HG02970 (cell line): ENCODE results near the gene RHBDD2.
A peak's percentile ranks its signal among the peaks of the same experiment; 100 is the strongest.
"Not testable (repeated sequence)": the region's sequence is repeated elsewhere in the genome, so short reads cannot be mapped to it uniquely, and the experiment has no call there.

Source experiments
- ATAC-seq: cut with Tn5 transposase; IDR thresholded peaks from one replicate; pipeline ENCODE4 v1.9.1; 2021; ENCODE audit warnings: mild to moderate bottlenecking, moderate library complexity, moderate number of reproducible peaks; ENCODE audit not compliant: unreplicated experiment, low FRiP score

Gene RHBDD2

DNA sequence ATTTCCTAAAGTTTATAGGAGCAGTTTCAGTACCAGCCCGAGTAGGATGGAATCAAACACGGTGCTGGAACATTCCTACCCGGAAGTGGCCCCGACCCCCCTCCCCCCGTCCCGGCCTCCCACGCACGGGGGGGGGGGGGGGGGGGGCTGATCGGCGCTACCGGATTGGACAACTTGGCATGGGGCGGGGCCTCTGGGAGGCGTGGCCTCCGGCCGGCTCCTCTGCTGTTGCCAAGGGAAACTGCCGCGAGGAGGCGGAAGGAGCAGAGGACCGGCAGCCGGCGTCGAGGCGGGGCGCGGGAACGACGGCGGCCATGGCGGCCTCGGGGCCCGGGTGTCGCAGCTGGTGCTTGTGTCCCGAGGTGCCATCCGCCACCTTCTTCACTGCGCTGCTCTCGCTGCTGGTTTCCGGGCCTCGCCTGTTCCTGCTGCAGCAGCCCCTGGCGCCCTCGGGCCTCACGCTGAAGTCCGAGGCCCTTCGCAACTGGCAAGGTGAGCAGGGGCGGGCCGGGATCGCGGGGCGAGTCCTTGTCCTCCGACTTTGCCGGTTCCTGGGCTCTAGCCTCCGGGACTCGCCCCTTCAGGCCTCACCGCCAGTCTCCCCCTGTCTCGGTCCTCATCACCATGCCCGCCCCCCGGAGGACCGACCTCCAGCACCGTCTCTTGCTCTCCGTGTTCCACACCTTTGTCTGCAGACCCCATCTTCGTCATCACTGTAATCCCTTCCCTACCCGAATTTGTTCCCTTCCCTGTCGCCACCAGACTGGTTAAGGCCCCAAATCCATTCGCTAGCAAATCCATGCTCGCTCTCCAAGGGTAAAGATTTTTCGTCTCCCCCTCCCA, at the start of gene RHBDD2:
RHBDD2 (plus strand) TSS at position 266 of the 843 bp plus-strand sequence; CDS start at position 315, 49 bp downstream.
- peak; percentile 94 for ATAC-seq

DNA sequence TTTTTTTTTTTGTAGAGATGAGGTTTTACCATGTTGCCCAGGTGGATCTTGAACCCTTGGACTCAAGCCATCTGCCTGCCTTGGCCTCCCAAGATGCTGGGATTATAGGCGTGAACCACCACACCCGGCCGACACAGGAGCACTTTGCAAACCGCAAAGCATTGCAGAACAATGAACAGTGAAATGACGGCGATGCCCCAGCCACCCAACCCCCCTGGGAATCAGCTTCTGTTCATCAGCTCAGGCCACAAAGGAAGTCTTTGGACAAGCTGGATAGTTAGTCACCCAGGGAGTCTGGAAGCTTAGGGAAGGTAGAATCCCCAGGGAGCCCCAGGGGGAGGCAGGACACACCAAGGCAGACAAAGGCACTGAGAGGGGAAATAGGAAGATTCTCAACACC, 49.2 kb upstream of the RHBDD2 start:
- ATAC-seq, result not testable (repeated sequence)

DNA sequence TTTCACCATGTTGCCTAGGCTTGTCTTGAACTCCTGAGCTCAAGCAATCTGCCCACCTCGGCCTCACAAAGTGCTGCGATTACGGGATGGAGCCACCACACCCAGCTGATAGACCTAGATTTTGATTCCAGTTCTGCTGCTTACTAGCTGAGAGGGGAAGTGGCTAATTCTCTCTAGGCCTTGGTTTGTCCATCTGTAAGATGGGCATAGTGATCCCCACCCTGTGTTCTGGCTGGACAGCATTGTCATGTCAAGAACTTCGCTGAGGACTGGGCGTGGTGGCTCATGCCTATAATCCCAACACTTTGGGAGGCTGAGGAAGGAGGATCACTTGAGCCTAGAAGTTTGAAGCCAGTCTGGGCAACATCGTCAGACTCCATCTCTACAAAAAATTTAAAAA, 47.9 kb upstream of the RHBDD2 start:
- no peak for ATAC-seq

DNA sequence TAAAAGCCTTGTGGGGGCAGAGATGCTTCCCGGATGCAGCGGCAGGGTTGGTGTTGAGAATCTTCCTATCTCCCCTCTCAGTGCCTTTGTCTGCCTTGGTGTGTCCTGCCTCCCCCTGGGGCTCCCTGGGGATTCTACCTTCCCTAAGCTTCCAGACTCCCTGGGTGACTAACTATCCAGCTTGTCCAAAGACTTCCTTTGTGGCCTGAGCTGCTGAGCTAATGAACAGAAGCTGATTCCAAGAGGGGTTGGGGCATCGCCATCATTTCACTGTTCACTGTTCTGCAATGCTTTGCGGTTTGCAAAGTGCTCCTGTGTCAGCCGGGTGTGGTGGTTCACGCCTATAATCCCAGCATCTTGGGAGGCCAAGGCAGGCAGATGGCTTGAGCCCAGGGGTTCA, 45.2 kb upstream of the RHBDD2 start:
- ATAC-seq, result not testable (repeated sequence)

DNA sequence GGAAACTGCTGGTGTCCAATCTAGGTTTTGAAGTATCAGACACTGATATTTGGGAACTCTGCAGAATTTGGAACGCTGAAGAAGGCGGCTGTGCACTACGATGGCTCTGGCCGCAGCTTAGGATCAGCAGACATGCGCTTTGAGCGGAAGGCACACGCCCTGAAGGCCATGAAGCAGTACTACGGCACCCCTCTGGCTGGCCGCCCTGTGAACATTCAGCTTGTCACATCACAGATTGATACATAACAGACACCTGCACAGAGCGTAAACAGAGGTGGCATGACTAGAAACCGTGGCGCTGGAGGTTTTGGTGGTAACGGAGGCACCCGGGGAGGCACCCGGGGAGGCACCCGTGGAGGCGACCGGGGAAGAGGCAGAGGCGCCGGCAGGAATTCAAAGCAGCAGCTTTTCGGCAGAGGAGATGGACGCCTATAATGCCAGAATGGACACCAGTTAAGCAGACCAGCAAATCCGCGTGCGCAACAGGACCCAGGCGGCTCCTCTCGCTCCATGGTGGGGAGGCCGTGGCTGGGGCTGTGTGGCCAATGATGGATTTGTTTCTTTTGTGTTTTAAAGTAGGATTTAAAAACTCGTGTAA, 43.0 kb upstream of the RHBDD2 start:
- ATAC-seq, result no peak

DNA sequence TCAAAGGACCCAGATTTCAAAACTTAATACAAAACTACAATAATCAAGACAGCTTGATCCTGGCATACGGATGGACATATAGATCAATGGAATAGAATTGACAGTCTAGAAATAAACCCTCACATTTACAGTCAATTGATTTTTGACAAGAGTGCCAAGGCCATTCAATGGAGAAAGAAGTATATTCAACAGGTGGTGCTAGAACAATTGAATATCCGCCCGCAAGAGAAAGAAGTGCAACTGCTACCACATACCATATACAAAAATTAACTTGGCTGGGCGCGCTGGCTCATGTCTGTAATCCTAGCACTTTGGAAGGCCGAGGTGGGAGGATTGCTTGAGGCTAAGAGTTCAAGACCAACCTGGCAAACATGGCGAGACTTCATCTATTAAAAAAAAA, 42.0 kb upstream of the RHBDD2 start:
- no peak for ATAC-seq

DNA sequence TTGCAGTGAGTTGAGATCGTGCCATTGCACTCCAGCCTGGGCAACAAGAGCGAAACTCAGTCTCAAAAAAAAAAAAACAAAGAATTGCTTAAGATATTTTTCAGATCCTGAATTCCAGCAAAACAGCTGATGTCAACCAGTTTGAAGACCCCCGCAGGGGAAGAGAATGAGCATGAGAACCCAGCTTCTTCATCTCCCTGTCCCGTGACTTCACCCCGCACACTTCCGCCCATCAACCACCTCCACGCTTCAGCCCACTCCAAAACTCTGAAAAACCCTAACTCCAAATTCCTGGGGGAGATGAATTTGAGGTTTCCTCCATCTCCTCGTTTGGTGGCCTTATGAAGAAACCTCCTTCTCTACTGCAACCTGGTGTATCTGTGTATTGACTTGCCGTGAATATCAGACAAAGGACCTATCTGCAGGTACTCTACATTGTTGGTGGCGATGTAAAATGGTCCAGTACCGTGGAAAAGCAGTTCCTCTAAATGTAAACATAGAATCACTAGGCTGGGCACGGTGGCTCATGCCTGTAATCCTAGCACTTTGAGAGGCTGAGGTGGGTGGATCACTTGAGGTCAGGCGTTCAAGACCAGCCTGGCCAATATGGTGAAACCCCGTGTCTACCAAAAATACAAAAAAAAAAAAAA, 40.4 kb upstream of the RHBDD2 start:
- not testable (repeated sequence) for ATAC-seq

DNA sequence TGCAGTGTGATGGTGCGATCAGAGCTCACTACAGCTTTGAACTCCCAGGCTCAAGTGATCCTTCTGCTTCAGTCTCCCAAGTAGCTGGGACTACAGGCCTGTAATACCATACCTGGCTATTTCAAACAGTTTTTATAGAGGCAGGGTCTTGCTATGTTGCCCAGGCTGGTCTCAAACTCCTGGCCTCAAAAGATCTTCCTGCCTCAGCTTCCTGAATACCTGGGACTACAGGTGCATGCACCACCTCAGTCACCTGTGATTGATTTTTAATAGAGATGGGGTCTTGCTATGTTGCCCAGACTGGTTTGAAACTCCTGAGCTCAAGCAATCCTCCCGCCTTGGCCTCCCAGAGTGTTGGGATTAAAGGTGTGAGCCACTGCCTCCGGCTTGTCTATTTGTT, 38.8 kb upstream of the RHBDD2 start:
- ATAC-seq, result no peak

DNA sequence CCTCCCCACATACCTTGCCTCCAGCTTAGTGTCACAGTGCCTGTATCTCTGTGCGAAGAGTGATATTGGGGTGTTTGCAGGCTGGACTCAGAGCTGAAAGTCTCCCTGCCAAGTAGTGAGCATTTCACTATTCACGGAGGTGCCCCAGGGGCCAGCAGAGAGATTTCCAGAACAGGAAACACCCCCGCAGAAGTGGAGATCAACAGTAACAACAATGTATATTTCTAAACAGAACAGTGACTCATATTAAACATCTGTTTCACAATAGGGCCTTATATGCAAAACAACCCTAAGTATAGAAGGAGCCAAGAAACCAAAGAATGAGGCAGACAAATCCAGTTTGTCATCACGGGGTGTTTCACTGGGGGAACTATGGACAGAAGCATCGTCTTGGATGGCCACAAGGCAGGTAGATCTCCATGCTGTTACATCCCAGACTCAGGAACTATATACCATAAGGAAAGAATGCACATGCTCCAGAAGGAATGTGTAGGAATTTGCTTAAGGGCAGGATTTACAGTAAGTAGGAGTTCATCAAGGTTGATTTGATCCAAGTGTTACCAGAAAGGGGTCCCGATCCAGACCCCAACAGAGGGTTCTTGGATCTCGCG, 35.9 kb upstream of the RHBDD2 start:
- no peak for ATAC-seq

DNA sequence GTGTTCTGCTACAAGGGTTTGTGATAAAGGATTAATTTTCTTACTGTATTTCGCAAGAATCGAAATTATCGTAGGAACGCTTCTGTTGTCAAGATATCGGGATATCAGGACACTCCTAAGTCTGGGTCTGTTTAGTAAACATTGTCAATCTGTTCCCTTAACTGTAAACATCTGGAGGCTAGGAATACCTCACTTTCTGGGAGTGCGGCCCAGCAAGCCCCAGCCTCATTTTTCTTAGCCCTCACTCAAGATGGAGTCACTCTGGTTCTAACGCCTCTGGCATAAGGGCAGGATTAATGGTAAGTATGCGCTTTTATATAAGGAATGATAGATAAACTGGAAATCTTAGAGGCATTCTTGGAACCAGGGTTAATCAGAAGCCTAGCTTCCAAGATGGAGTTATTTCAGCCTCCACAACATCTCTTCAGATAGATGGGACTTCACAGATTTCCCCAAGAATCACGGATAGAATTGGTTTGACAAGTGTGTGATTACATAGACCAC, 35.2 kb upstream of the RHBDD2 start:
- ATAC-seq, result no peak

DNA sequence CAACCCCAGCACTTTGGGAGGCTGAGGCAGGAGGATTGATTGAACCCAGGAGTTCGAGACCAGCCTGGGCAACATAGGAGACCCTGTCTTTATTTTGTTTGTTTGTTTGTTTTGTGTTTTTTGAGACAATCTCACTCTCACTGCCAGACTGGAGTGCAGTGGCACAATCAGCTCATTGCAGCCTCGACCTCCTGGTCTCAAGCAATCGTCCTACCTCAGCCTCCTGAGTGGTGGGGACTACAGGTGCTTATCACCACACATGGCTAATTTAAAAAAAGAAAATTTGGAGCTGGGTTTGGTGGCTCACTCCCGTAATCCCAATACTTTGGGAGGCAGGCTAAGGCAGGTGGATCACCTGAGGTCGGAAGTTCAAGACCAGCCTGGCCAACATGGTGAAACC, 34.7 kb upstream of the RHBDD2 start:
- ATAC-seq, result no peak

DNA sequence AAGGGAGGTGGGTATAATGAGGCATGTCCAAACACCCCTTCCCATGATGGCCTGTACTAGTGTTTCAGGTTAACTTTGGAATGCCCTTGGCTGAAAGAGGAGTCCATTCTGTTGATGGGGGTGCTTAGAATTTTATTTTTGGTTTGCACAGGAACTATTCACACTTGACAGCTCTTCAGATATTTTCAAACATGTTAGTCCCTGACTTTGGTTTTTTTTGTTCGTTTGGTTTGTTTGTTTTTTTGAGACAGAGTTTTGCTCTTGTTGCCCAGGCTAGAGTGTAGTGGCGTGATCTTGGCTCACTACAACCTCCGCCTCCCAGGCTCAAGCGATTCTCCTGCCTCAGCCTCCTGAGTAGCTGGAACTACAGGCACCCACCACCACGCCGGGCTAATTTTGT, 33.7 kb upstream of the RHBDD2 start:
- not testable (repeated sequence) for ATAC-seq

DNA sequence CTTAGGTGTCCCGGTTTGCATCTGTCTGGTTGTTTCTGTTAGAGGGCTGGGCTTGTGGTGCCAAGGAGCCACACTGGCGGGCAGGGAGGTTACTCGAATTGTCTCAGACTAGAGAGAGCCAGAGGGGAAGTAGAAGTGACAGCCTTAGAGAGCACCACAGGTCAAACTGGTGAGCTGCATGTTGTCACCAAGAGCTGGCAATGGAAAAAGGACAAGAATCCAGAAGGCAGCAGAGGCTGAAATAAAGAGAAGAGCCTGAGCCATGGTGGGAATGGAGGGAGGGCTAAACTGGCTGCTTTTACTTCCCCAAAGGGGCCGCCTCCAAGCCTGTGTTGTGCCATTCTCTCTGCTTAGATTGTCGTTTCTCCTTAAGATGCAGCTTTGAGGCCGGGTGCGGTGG, 31.1 kb upstream of the RHBDD2 start:
- no peak for ATAC-seq

DNA sequence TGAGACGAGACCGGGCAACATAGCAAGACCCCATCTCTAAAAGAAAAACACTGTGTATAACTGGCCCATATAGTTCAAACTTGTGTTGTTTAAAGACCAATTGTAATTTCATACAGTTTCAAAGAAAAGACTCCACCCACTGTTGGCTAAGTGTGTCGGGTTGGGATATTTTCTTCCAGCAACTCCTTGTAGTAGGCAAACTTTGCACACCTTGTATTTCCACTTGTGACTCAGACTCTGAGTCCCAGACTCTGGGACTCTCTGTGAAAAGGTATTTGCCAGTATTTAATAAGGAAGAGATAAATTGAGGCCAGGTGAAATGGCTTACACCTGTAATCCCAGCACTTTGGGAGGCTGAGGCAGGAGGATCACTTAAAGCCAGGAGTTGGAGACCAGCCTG, 29.3 kb upstream of the RHBDD2 start:
- ATAC-seq, result no peak

DNA sequence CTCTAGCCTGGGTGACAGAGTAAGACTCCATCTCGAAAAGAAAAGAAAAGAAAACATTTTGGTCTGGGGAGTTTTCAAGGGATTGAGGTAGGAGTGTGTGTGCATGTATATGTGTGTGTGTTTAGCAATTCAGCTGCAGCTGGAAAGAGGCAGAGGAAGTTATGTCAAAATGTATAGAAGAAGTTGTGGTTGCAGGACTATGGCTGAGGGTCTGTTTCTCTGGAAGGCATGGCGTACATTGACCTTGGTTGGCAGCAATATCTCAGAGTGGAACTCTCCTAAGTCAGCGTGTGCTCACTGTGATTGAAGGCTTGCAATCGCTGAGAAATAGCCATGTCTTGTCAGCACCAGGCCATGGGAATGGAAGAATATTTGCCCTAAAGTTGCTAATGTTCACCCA, 28.6 kb upstream of the RHBDD2 start:
- no peak for ATAC-seq

DNA sequence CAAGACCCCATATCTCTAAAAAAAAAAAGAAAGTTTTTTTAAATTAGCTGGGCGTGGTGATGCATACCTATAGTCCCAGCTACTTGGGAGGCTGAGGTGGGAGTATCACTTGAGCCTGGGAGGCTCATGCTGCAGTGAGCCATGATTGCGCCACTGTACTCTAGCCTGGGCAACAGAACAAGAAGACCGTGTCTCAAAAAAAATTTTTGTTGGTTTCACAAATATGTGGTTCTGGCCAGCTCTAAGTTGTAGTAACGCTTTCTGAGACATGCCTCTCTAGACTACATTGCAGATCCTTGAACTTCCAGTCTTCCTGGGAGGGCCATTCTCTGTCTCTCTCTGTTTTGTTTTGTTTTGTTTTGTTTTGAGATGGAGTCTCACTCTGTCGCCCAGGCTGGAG, 24.6 kb upstream of the RHBDD2 start:
- ATAC-seq, result no peak

DNA sequence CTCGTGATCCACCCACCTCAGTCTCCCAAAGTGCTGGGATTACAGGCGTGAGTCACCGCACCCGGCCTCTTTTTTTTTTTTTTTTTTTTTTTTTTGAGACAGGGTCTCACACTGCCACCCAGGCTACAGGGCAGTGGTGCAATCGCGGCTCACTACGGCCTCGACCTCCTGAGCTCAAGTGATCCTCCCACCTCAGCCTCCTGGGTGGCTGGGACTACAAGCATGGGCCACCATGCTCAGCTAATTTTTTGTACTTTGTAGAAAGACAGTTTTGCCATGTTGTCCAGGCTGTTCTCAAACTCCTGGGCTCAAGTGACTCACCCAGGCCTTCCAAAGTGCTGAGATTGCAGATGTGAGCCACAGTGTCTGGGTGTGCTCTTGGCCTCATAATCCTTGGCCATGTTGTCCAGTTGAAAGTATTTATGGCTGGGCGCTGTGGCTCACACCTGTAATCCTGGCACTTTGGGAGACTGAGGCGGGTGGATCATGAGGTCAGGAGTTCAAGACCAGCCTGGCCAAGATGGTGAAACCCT, 24.0 kb upstream of the RHBDD2 start:
- not testable (repeated sequence) for ATAC-seq

DNA sequence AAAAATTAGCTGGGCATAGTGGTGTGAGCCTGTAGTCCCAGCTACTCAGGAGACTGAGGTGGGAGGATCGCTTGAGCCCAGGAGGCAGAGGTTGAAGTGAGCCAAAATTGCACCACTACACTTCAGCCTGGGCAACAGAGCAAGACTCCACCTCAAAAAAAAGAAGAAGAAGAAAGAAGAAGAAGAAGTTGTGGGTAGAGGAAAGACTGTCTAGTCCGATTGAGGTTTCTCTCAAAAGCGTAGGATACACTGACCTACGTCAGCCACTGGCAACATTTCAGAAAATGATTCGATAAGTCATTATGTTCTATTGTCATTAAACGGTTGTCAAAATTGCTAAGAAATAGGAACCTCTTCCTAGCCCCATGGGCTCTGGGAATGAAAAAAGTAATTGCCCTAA, 22.3 kb upstream of the RHBDD2 start:
- no peak for ATAC-seq

DNA sequence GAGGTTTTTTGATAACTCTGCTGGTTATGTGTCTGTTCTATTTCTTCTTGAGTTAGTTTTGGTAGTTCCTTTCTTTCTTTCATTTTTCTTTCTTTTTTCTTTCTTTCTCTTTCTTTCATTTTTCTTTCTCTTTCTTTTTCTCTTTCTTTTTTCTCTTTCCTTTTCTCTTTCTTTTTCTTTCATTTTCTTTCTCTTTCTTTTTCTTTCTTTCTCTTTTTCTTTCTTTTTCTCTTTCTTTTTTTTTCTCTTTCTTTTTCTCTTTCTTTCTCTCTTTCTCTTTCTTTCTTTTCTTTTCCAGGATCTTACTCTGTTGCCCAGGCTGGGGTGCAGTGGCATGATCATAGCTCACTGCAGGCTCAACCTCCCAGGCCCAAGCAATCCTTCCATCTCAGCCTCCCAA, 20.4 kb upstream of the RHBDD2 start:
- no peak for ATAC-seq

DNA sequence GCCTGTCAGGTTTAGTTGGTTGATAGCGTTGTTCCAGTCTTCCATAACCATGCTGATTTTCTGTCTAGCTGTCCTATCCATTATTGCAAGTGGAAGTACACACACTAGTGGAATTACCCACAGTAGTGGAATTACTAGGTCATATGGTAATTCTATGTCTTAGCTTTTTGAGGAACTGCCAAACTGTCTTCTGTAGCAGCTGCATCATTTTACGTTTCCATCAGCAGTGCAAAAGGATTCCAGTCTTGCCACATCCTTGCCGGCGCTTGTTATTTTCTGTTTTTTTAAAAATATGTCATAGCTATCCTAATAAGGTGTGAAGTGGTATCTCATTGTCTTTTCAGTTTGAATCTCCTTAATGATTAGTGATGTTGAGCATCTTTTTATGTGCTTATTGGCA, 17.2 kb upstream of the RHBDD2 start:
- ATAC-seq, result no peak

DNA sequence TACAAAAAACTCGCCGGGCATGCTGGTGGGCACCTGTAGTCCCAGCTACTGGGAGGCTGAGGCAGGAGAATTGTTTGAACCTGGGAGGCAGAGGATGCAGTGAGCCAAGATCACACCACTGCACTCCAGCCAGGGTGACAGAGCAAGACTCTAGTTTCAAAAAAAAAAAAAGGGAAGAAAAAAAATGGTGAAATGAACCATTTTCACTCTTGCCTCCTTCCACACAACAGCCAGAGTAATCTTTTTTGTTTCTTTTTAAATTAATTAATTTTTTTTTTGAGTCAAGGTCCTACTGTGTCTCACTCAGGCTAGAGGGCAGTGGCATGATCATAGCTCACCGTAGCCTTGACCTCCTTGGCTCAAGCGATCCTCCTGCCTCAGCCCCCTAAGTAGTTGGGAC, 14.6 kb upstream of the RHBDD2 start:
- not testable (repeated sequence) for ATAC-seq
